Stimulated activated CD4-positive, alpha-beta T cell treated with anti-CD3 and anti-CD28 coated beads, Interleukin-12 subunit alpha, Interleukin-12 subunit beta, amount 100 ng/mL, for 4 hours (primary cell): ENCODE results near the gene SOX5.

Experiments
- DNase-seq: peaks from one replicate; pipeline ENCODE4 v3.0.0-alpha.2; 2020

Gene SOX5

GRCh38 chr12:23670684-23671083 lies 278.8 kb downstream of the SOX5 start:
- no peak for DNase-seq

- DNase-seq = no peak
Observed at GRCh38 chr12:23669691-23670090, 279.8 kb downstream of the SOX5 start.

- DNase-seq = no peak
Observed at GRCh38 chr12:23666866-23667265, 282.6 kb downstream of the SOX5 start.

- DNase-seq = no peak
Observed at GRCh38 chr12:23662966-23663365, 286.5 kb downstream of the SOX5 start.

- DNase-seq = no peak
Observed at GRCh38 chr12:23659131-23659530, 290.3 kb downstream of the SOX5 start.

- DNase-seq = no peak
Observed at GRCh38 chr12:23657598-23657997, 291.9 kb downstream of the SOX5 start.

GRCh38 chr12:23655884-23656283 lies 293.6 kb downstream of the SOX5 start:
- DNase-seq = no peak

- no peak for DNase-seq
Observed at GRCh38 chr12:23655112-23655511, 294.4 kb downstream of the SOX5 start.

- DNase-seq = no peak
Observed at GRCh38 chr12:23648546-23648945, 300.9 kb downstream of the SOX5 start.

GRCh38 chr12:23640754-23641153 lies 308.7 kb downstream of the SOX5 start:
- no peak for DNase-seq

GRCh38 chr12:23634344-23634743 lies 315.1 kb downstream of the SOX5 start:
- DNase-seq = no peak

GRCh38 chr12:23631786-23632377 lies 317.6 kb downstream of the SOX5 start:
- DNase-seq = no peak

GRCh38 chr12:23630524-23630923 lies 318.9 kb downstream of the SOX5 start:
- no peak for DNase-seq

- DNase-seq = no peak
Observed at GRCh38 chr12:23628806-23629205, 320.7 kb downstream of the SOX5 start.

- DNase-seq = no peak
Observed at GRCh38 chr12:23626791-23627190, 322.7 kb downstream of the SOX5 start.

GRCh38 chr12:23621900-23622299 lies 327.6 kb downstream of the SOX5 start:
- no peak for DNase-seq

GRCh38 chr12:23618718-23619117 lies 330.8 kb downstream of the SOX5 start:
- DNase-seq = no peak

- no peak for DNase-seq
Observed at GRCh38 chr12:23617749-23618148, 331.7 kb downstream of the SOX5 start.

- DNase-seq = no peak
Observed at GRCh38 chr12:23614280-23614679, 335.2 kb downstream of the SOX5 start.

GRCh38 chr12:23611320-23611719 lies 338.1 kb downstream of the SOX5 start:
- no peak for DNase-seq

- no peak for DNase-seq
Observed at GRCh38 chr12:23600919-23601318, 348.6 kb downstream of the SOX5 start.

- no peak for DNase-seq
Observed at GRCh38 chr12:23596568-23596967, 352.9 kb downstream of the SOX5 start.

GRCh38 chr12:23587833-23588559 lies 361.5 kb downstream of the SOX5 start:
- DNase-seq = no peak

- DNase-seq = no peak
Observed at GRCh38 chr12:23585782-23586163, 363.7 kb downstream of the SOX5 start.
